CD4-positive, alpha-beta T cell treated with Interleukin-6 for 4 hours (primary cell): ENCODE results near the gene MTMR8.
"Not testable (repeated sequence)": the region's sequence is repeated elsewhere in the genome, so short reads cannot be mapped to it uniquely, and the experiment has no call there.

Experiments used
- DNase-seq: peaks from one replicate; pipeline ENCODE4 v3.0.0-alpha.2; 2020; ENCODE audit warnings: mixed read lengths

MTMR8 gene

DNA sequence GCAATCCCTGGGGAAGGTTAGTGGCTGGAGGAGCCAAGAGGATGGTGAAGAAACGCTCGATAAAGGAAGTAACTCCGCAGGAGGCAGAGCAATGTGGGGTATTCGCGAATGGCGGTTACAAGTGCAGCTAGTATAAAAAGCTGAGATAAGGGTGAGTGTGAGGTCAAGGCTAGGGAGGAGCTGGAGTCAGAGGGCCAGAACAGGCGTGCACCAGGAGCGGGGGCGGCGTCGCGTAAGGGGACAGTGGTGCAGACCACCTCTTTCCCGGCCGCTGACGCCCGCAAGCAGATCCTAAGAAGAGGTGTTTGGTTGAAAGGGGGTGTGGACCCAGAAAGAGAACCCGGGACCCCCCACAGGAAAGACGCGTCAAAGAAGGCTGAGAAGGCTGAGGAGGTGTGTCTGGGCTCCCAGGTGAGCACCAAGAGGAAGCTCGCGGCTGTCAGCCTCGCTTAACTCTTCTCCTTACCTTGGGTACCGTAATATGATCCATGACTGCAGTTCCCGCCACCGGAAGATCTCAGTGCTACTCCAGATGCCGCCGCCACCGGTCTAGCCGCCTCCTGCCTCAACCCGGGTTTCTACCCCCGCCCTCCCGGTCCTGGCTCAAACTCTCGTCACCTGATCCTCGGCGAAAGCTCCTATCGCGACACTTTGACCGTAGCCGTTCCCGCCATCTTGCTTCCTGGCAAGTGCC lies at the start of gene MTMR8:
Gene MTMR8 (minus strand): TSS at position 579 of the 694 bp plus-strand sequence. CDS start 89 bp downstream, at position 490.
- peak; percentile 79 for DNase-seq

DNA sequence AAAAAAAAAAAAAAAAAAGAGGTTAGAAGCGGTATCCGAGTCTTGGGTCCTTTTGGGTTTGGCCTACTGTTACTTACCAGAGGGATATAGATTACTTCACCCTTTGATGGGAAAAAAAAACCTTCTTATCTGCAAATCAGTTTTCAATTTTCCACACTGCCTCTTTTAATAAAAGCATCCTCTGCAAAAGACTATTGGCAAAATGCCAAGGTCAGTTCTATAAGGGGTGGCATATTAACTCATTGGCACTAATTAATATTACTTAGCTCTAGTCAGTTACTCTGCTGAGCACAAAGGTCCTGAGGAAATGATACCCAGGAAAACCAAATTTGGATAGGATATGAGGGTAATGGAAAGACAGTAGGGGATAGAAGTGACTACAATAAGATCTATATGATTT lies 44.3 kb upstream of the MTMR8 start:
- DNase-seq: no peak

DNA sequence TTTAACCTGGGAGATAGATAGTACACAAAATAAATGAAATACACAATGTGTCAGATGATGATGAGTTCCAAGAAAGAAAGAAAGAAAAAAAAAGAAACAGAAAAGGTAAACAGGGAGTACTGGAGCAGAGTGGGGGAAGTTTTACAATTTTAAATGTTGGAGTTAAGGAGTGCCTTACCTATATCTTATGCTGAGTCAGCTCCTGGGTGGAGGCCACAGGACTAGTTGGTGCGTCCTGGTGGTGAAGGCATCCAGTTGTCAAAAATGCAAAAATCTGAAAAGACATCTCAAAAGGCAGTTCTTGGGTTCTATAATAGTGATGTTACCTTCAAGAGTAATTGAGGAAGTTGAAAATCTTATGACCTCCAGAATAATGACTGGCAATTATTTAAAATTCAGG lies 42.4 kb upstream of the MTMR8 start:
- DNase-seq: no peak

DNA sequence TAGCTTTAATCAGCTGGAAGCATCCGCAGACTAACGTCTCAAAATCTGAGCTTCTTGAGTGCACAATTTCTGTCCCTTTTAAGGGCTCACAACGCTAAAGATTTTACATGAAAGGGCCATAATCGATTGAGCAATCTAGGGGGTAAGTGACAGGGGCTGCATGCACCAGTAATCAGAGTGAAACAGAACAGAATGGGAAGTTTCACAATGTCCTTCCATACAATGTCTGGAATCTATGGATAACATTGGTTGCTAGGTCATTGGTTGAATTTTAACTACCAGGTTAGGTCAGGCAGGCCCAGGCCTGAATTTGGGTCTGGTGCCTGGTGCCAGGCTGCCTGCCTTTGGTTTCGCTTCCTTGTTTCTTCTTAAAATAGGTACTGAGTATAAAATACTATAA lies 42.0 kb upstream of the MTMR8 start:
- no peak for DNase-seq

DNA sequence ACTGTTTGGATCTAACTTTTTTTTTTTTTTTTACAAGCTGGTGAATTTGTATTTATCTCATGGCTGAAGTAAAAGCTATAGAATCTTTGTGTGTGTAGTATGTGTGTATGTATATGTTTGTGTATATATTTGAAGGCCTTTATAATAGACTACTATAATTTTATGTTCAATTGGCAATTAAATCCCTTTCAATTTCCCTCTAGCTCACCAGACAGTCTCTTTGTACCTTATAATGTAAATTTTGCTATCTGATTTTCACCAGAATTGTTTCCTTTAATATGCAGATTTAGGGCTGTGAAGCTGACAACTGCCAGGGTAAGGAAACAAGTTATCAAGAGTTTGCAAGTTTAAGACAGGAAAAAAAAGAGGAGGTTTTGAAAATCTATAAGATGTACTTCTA lies 33.1 kb upstream of the MTMR8 start:
- DNase-seq: no peak

DNA sequence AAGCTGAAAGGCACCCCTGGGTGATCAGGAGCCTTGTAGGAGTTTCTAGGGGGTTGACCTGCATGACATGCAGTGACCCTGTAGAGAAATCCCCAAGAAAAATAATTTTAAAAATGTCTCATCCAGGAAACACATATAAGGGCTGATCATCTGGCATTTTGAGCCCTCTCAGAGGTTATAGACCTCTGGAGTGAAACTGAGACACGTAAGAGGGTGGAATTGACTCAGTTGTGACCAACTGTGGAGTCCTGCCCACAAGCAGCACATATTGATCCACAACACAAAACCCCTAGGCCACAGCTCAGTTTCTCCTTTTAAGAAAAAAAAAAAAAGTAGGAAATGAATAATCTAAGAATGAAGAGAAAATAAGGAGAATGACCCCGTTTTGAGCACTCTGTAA lies 32.5 kb upstream of the MTMR8 start:
- no peak for DNase-seq

DNA sequence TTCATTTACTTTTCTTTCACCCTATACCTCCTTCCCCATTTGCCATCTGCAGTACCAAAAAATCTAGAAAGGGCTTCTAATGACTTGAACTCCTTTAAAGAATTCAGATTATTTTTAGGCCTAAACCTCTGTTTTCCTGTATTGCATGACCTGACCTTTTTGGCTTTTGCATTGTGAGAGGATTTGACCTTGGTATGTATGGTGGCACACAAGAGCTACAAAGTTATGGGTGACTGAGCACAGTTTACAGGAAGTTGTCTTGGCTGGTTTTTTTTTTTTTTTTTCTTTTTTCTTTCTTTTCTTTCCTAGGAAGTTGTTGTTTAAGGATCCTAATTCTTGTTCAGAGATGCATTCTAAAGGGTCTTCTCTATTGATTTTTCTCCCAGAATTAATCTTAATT lies 32.0 kb upstream of the MTMR8 start:
- no peak for DNase-seq

DNA sequence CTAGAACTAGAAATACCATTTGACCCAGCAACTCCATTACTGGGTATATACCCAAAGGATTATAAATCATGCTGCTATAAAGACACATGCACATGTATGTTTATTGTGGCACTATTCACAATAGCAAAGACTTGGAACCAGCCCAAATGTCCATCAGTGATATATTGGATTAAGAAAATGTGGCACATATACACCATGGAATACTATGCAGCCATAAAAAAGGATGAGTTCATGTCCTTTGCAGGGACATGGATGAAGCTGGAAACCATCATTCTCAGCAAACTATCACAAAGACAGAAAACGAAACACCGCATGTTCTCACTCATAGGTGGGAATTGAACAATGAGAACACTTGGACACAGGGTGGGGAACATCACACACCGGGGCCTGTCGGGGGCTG lies 14.5 kb upstream of the MTMR8 start:
- DNase-seq: not testable (repeated sequence)

DNA sequence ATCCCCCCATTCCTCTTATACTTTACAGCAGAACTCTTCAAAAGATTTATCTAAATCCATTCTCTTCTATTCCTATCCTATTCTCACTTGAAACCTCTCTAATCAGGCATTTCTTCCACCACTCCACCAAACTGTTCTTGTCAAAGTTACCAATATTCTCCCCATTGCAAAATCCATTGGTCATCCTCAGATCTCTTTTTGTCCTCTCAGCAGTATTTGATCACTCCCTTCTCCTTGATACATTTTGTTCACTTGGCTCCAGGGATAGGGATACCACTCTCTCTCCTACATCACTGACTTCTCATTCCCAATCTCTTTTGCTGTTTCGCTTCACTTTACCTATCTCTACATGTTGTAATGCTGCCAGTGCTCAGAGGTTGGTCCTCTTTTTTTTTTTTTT lies 2.8 kb upstream of the MTMR8 start:
- DNase-seq: no peak

DNA sequence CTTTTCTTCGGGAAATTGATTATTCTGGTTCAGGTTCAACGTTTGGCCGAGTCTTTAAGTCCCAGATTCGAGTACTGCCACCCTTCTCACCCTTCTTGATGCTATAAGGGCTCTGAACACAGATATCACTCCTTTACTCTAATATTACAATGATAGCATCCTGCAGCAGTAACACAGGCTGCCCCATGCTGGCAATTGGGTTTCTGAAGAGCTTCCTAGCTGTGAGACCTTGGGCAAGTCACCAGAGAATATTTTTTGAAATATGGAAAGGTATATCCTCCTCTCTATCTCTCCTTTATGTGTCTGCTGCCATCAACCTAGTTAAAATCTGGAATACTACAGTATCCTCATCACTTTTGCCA lies 297 bp upstream of the MTMR8 start:
- no peak for DNase-seq

DNA sequence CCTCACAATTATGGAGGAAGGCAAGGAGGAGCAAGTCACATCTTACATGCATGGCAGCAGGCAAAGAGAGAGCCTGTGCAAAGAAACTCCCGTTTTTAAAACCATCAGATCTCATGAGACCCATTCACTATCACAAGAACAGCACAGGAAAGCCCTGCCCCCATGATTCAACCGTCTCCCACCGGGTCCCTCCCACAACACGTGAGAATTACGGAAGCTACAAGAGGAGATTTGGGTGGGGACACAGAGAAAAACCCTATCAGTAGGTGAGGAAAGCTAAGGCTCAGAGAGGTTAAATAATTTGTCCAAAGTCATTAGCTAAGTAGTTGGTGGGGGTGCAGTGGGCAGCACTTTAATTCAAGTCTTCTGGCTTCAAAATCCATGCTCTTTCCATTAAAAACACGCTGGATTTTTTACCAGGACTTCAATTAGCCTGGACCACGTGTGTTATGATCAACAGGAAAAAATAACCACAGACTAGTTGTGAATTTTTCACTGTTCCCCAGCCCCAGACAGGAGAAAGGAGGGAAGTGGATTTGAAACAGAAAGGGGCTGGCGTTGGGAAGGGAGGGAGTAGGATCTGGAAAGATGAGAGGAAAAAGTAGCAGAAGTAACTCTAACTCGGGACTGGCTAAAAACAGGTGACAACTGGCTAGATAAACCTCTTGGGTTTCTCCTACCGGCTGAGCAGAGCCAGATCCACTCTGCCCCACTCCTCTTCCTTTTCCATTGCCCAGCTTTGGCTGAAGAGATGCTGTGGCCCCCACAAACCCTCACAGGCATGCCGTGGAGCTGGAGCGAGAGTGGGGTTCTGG lies 986 bp downstream of the MTMR8 start:
- no peak for DNase-seq

DNA sequence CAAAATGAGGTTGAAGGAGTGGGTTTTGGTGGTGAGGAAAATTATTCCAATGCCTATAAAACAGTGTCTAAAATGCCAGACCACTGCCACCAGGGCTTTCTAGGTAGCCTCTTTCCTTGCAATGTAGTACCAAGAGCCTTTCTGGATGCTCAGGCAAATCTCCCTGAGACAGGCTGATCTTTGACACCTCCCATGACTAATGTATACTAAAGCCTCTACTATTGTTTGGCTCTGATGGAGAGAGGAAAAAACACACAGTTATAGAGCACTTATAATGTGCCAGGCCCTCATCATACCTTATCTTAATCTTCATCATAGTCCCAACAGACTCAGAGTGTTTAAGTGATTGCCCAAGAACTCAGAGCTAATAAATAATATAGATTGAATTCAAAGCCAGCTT lies 5.8 kb downstream of the MTMR8 start:
- DNase-seq: no peak

DNA sequence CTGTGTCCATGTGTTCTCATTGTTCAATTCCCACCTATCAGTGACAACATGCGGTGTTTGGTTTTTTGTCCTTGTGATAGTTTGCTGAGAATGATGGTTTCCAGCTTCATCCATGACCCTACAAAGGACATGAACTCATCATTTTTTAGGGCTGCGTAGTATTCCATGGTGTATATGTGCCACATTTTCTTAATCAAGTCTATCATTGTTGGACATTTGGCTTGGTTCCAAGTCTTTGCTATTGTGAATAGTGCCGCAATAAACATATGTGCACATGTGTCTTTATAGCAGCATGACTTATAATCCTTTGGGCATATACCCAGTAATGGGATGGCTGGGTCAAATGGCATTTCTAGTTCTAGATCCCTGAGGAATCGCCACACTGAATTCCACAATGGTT lies 14.5 kb downstream of the MTMR8 start:
- DNase-seq: not testable (repeated sequence)

DNA sequence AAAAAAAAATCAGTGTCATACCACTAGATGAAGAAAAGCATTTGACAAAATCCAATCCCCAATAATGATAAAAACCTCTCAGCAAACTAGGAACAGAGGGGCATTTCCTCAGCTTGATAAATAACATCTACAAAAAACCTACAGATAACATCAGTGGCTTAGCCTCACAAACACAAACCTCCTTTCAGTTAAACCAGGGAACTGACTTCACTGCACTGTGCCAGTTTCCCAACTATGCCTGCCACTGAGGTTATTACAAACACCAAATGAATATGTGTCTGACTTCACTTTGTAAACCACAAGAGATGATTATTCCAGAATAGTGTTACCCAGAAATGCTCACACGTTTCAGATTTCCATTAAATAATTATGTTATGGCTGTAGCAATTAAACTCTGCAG lies 15.3 kb downstream of the MTMR8 start:
- DNase-seq: no peak

DNA sequence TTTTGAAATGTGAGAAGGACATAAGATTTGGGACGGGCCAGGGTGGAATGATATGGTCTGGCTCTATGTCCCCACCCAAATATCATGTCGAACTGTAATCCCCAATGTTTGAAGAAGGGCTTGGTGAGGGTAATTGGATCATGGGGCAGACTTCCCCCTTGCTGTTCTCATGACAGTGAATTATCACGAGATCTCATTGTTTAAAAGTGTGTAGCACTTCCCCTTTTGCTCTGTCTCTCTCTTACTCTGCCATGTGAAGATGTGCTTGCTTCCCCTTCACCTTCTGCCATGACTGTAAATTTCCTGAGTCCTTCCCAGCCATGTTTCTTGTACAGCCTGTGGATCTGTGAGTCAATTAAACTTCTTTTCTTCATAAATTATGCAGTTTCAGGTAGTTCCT lies 17.5 kb downstream of the MTMR8 start:
- no peak for DNase-seq

DNA sequence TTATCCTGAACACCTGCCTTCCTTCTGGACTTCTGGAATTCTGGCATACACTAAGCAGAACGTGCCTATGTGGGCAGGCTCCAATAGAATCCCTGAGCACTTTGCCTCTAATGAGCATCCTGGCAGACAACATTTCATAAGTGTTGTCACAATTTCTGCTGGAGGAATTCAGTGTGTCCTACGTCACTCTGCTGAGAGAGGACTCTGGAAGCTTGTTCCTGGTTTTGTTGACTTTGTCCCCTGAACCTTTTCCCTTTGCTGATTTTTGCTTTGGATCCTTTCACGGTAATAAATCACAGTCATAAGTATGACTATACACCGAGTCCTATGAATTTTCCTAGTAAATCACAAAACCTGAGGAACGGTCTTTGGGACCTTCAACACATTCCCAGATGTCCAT lies 43.2 kb downstream of the MTMR8 start:
- no peak for DNase-seq

DNA sequence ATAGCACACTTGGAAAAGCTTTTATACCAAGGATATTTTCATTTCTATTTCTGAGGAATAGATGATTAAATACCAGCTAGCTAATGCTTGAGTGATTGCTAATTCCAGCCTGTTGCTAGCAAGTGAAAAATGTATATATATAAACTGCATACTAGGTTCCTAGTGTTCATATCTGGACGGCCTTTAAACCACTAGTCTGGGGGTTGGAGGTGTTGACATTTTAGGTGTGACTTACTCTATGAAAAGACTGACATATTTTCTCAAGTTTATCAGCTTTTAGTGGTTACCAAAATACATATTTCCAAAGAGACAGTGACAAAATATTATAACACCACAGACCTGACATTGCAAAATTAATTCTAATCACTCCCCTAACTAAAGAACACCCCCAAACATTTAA lies 44.7 kb downstream of the MTMR8 start:
- no peak for DNase-seq

DNA sequence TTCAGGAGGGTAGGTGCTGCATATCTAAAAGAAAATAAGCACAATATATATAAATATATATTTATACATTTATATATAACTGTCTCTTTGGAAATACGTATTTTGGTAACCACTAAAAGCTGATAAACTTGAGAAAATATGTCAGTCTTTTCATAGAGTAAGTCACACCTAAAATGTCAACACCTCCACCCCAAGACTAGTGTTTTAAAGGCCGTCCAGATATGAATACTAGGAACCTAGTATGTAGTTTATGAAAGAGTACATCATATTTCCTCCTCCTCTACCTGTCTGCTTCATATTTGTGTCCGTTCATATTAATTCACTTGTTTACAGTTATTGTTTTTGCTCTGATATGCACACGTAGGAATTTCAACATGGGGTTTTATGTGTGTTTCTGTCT lies 45.2 kb downstream of the MTMR8 start:
- no peak for DNase-seq

DNA sequence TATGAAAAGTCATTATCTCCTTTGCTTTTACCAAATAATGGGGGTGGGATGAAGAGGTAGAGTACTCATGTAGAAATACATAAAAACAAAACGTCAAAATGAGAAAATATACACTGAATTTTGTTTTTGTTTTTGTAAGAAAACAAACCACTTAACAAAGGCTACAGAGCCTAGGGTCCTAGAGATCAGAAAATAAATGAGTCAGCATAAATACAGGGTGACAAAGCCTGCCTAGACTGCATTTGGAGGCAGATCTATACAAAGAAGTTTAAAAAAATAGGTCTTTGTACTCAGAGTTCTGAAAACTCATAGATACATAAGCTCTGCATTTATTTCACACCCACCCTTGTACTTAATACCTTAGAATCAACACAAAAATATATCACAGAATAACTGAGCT lies 52.4 kb downstream of the MTMR8 start:
- DNase-seq: no peak

DNA sequence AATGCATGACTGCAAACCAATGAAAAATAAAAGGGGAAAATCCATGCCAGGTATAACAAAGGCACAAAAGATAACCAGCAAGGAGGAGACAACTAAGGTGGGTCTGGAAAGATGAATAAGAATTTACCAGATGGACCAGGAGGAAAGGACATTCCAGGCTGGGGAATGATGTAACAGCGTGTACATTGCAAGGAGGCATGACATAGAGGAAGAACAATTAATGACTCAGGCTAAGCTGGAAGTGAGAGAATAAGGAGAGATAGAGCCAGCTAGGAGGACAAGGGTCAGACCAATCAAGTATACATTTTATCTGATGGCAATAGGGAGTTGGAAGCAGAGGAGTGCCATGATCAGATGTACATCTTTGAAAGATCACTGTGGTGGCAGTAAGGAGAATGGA lies 57.0 kb downstream of the MTMR8 start:
- no peak for DNase-seq

DNA sequence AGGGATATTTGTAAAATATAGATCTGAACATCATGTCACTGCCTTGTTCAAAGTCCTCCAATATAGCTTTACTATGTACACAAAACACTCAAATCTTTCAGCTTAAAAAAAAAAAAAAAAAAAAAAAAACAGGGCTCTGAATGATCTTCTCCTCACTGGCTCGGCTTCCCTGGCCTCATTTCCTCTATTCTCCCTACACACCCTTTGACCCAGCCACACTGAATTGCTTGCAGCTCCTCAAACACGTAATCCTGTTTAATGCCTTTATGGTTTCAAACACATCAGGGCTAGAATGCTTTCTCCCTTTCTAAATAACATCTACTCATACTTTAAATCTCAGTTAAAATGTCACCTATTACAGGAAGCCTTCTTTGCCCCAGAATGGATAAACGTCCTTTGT lies 60.8 kb downstream of the MTMR8 start:
- no peak for DNase-seq

DNA sequence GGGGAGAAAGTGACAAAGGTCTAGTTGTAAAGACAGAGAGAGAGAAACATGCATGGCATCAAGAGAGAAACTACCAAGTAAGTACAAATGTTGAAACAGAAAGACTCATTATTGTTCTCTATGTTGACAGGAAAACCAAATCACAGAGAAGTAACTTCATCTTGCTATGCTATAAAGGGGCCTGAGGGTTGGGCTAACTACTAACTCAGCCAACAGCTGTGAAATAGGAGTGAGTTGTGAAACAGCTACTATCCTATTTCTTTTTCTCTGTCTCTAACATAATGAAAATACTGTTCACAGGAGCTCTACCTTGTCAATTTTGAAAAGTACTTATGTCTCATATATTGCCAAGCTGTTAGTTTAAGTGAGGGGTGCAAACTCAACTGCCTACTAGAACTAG lies 65.0 kb downstream of the MTMR8 start:
- no peak for DNase-seq

DNA sequence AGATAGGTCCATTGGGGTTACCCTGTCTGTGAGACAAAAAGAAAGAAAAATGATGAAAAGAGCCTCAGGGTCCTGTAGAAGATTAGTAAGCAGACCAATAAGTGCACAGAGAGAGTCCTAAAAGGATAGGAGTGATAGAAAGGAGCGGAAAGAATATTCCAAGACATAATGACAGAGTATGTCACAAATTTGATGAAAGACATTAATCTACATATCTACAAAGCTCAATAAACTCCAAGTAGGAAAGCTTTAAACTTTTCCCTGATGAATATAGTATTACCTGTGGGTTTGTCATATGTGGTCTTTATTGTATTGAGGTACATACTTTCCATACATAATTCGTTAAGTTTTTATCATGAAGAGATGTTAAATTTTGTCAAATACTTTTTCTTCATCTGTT lies 73.7 kb downstream of the MTMR8 start:
- DNase-seq: no peak

DNA sequence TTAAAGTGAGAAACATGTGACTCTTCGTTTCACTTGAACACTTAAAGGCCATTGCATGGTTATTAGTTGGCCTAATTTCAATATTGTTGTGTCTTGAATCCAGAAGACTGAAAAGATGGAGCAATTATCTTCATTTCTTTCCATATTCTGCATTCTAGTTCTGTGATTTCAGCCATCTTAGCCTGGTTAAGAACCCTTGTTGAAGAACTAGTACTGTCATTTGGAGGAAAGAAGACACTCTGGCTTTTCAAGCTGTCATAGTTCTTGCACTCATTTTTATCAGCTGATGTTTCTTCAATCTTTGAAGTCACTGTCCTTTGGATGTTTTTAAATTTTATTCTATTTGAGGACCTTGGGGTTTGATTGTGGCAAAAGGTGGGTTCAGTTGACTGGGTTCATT lies 81.6 kb downstream of the MTMR8 start:
- DNase-seq: no peak

DNA sequence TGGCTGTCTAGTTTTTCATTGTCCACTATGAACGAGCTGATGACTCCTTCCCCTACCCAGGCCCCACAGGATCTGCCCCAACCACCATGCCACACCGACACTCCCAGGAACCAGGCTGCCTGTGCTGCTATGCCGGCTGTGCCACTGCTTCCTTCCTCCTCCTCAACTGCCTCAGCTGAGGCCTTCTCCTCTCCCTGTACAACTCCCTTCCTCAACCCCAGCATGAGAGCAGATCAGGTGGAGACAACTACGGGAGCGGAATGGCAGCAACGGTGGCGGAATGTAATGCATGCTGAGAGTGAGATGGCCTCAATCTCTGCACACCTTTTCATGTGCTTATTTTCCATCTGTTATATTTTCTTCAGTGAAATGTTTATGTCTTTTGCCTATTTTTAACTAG lies 88.5 kb downstream of the MTMR8 start:
- no peak for DNase-seq
